ENCODE data around the gene CATSPERD. TPM values are rescaled to one million over a fixed set of nuclear protein-coding genes. Genes with fewer than 3 reads are reported as not detected.

CATSPERD gene
- total and polyA plus RNA-seq, 9 of the 15 experiments (the other 6 are each of a cell fraction or from before 2014, with no cell fraction given), result not detected

DNA sequence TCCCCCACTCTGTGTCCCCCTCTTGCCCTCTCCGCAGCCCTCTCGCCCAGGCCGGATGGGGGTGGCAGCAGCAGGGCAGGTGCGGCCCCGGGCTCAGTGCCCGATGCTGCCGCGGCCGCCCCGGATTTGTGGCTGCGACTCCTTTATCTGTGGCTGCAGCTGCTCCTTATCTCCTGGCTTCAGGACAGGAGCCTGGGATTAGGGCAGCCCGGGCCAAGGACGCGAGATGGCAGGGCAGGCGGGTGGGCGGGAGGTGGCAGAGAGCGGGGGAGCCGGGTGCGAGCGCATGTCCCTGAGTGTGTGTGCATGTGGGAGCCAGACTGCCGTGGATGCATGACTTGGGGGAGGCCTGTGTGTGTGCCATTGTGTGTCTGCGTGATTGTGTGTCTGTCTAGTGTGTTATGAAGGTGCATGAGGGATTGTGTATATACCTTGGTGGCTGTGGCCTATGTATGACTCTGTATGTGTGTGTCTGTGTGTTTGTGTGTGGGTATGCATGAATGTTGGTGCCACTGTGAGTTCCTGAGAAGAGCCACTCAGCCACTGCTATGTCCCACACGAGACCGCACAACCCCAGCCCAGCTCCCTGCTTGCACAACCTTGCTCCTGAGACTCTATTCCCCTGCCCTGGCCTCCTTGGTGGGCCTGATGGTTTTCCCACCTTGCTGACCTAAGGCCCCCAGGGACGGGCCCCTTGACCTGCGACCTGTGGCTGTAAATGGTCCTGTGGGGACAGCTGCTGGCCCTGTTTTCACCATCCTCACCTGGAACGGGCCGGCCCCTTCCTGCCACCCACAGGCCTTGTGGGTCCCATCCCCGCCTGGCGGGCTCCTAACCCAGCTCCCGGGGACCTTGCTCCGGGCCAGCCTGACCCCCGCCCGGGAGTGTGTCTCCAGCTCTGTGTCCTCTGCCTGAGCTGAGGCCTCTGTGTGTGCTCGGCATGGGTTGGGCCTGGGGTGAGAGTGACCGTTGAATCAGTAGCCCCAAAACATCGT, 79.1 kb downstream of the CATSPERD start (continued):
- TF ChIP-seq, protein P1, sequence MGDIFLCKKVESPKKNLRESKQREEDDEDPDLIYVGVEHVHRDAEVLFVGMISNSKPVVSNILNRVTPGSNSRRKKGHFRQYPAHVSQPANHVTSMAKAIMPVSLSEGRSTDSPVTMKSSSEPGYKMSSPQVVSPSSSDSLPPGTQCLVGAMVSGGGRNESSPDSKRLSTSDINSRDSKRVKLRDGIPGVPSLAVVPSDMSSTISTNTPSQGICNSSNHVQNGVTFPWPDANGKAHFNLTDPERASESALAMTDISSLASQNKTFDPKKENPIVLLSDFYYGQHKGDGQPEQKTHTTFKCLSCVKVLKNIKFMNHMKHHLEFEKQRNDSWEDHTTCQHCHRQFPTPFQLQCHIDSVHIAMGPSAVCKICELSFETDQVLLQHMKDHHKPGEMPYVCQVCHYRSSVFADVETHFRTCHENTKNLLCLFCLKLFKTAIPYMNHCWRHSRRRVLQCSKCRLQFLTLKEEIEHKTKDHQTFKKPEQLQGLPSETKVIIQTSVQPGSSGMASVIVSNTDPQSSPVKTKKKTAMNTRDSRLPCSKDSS (IDR thresholded peaks at IDR 0.05; ENCODE audit: low read depth, partially characterized antibody), result no peak
- TF ChIP-seq RBM17 (IDR thresholded peaks at IDR 0.05; ENCODE audit: borderline replicate concordance, low read depth, low read length) (no peak), PTBP1 (IDR thresholded peaks at IDR 0.05; ENCODE audit: low read depth, low read length) (no peak), MAFK (IDR thresholded peaks at IDR 0.05; ENCODE audit: low read length) (no peak), DIDO1 (tag; IDR thresholded peaks at IDR 0.05; ENCODE audit: low read depth) (no peak), PPARD (CRISPR knock-in tag; IDR thresholded peaks at IDR 0.05) (no peak), KLF16 (IDR thresholded peaks at IDR 0.05) (peak; percentile 98), PML (IDR thresholded peaks at IDR 0.05; ENCODE audit: low read length) (peak; percentile 94), ZZZ3 (IDR thresholded peaks at IDR 0.05) (no peak), STAT5B (CRISPR knock-in tag; IDR thresholded peaks at IDR 0.05) (no peak), SMC3 (conservative IDR thresholded peaks at IDR 0.05; ENCODE audit: insufficient read depth, low read depth, low read length) (0 out of 2 replicates have a peak, but pooled peaks have one; percentile 10), FOXM1 (IDR thresholded peaks at IDR 0.05; ENCODE audit: low read depth) (peak; percentile 90), FOXM1 (CRISPR knock-in tag; IDR thresholded peaks at IDR 0.05; ENCODE audit: low read depth) (no peak)
- TF ChIP-seq, protein P2, sequence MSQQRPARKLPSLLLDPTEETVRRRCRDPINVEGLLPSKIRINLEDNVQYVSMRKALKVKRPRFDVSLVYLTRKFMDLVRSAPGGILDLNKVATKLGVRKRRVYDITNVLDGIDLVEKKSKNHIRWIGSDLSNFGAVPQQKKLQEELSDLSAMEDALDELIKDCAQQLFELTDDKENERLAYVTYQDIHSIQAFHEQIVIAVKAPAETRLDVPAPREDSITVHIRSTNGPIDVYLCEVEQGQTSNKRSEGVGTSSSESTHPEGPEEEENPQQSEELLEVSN (IDR thresholded peaks at IDR 0.05; ENCODE audit: borderline replicate concordance in 1 of 2, extremely low read depth in 1 of 2, insufficient read depth in 1 of 2, insufficient read length in 1 of 2, low read depth in 1 of 2, low read length in 1 of 2, poor library complexity in 1 of 2, severe bottlenecking in 1 of 2), result peak; percentile 94 to 98
- TF ChIP-seq, protein P3, sequence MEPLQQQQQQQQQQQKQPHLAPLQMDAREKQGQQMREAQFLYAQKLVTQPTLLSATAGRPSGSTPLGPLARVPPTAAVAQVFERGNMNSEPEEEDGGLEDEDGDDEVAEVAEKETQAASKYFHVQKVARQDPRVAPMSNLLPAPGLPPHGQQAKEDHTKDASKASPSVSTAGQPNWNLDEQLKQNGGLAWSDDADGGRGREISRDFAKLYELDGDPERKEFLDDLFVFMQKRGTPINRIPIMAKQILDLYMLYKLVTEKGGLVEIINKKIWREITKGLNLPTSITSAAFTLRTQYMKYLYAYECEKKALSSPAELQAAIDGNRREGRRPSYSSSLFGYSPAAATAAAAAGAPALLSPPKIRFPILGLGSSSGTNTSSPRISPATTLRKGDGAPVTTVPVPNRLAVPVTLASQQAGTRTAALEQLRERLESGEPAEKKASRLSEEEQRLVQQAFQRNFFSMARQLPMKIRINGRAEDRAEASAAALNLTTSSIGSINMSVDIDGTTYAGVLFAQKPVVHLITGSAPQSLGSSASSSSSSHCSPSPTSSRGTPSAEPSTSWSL (CRISPR knock-in tag; IDR thresholded peaks at IDR 0.05; ENCODE audit: borderline replicate concordance), result 0 out of 2 replicates have a peak, but pooled peaks have one; percentile 10
- TF ChIP-seq, protein P4, sequence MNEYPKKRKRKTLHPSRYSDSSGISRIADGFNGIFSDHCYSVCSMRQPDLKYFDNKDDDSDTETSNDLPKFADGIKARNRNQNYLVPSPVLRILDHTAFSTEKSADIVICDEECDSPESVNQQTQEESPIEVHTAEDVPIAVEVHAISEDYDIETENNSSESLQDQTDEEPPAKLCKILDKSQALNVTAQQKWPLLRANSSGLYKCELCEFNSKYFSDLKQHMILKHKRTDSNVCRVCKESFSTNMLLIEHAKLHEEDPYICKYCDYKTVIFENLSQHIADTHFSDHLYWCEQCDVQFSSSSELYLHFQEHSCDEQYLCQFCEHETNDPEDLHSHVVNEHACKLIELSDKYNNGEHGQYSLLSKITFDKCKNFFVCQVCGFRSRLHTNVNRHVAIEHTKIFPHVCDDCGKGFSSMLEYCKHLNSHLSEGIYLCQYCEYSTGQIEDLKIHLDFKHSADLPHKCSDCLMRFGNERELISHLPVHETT (CRISPR knock-in tag; conservative IDR thresholded peaks at IDR 0.05 in 1 of 2, IDR thresholded peaks at IDR 0.05 in 1 of 2), result peak in 1 of 2 experiments; percentile 93; a peak in 2 of 4 replicates

Data from K562 (cell line).